ENCODE results near the gene KCNQ1. TPM values are rescaled to one million over a fixed set of nuclear protein-coding genes. Genes with fewer than 3 reads are reported as not detected.

Gene KCNQ1
- total and polyA plus RNA-seq, 2 donors (not counting 1 experiment from before 2014, with no cell fraction given) = 21.5 to 28.8 TPM

- CTCF ChIA-PET = no interaction called here
- Histone ChIP-seq H3K27ac (ENCODE audit: low read length in 2 of 2) (no peak overlapping the region), H2AFZ (ENCODE audit: insufficient read depth, low read depth, low read length, poor library complexity, severe bottlenecking) (no peak overlapping the region), H3K4me1 (ENCODE audit: control insufficient read depth in 2 of 2, insufficient read depth in 2 of 2, low read length in 2 of 2) (no peaks in the 10 kb centered on the region), H4K20me1 (ENCODE audit: control insufficient read depth, insufficient read depth, low read length, poor library complexity, severe bottlenecking) (no peaks in the 10 kb centered on the region), H3K27me3 (replicated peaks in 1 of 4; ENCODE audit: control extremely low read depth in 1 of 4, control insufficient read depth in 3 of 4, insufficient read depth in 4 of 4, low read length in 3 of 4) (no peaks in the 10 kb centered on the region), H3K36me3 (replicated peaks in 1 of 2; ENCODE audit: control extremely low read depth in 1 of 2, control insufficient read depth in 1 of 2, extremely low read depth in 1 of 2, insufficient read depth in 2 of 2, low read length in 1 of 2) (peaks cover 0 to 19% of the 10 kb centered on the region in 2 experiments), H3K9me3 (ENCODE audit: control extremely low read depth in 1 of 3, control insufficient read depth in 2 of 3, insufficient read depth in 1 of 3, low read length in 2 of 3) (no peaks in the 10 kb centered on the region), H3K4me2 (replicated peaks; ENCODE audit: low read depth, low read length, poor library complexity, severe bottlenecking) (no peak overlapping the region), H3K79me2 (ENCODE audit: control insufficient read depth, insufficient read depth, low read length) (no peaks in the 10 kb centered on the region), H3K9ac (ENCODE audit: low read length) (no peak overlapping the region), H3K4me3 (ENCODE audit: control extremely low read depth in 1 of 5, extremely low read depth in 1 of 5, insufficient read depth in 1 of 5, low read depth in 2 of 5, low read length in 4 of 5) (no peak overlapping the region)
- H3K4me3 Mint-ChIP-seq = no peak overlapping the region
- 91% methylated on average over 28 of the region's 28 CpGs for WGBS (ENCODE audit: insufficient coverage)
- ATAC-seq (ENCODE audit: low read depth) (no peak), DNase-seq (no peak)
- TF ChIP-seq EZH2 (IDR thresholded peaks at IDR 0.05; ENCODE audit: borderline replicate concordance, insufficient read depth, low read depth, low read length, poor library complexity, severe bottlenecking) (no peak), CTCF (IDR thresholded peaks at IDR 0.05) (no peak)
- intact Hi-C loops (cut with micrococcal nuclease) = no loop called here
- H3K27ac Mint-ChIP-seq = no peak overlapping the region
- POLR2A ChIA-PET = no interaction called here
- no peaks in the 10 kb centered on the region for H3K27me3 Mint-ChIP-seq
- H3K4me1 Mint-ChIP-seq = no peaks in the 10 kb centered on the region
- H3K9me3 Mint-ChIP-seq (ENCODE audit: insufficient read depth) = no peaks in the 10 kb centered on the region
These were observed 146.4 kb downstream of the KCNQ1 start for GRCh38 chr11:2590965-2591754.

- H2AFZ ChIP-seq (ENCODE audit: insufficient read depth, low read depth, low read length, poor library complexity, severe bottlenecking) = no peak overlapping the region
- no peaks in the 10 kb centered on the region for H3K4me1 ChIP-seq (ENCODE audit: control insufficient read depth in 2 of 2, insufficient read depth in 2 of 2, low read length in 2 of 2)
- H3K27ac ChIP-seq (ENCODE audit: low read length in 2 of 2) = no peak overlapping the region
- TF ChIP-seq EZH2 (IDR thresholded peaks at IDR 0.05; ENCODE audit: borderline replicate concordance, insufficient read depth, low read depth, low read length, poor library complexity, severe bottlenecking) (no peak), CTCF (IDR thresholded peaks at IDR 0.05) (no peak)
- intact Hi-C loops (cut with micrococcal nuclease) = no loop called here
- no peak for ATAC-seq (ENCODE audit: low read depth)
- H3K27me3 ChIP-seq (replicated peaks in 1 of 4; ENCODE audit: control extremely low read depth in 1 of 4, control insufficient read depth in 3 of 4, insufficient read depth in 4 of 4, low read length in 3 of 4) = no peaks in the 10 kb centered on the region
- Mint-ChIP-seq H3K27ac (no peak overlapping the region), H3K4me1 (no peaks in the 10 kb centered on the region), H3K4me3 (no peak overlapping the region), H3K27me3 (no peaks in the 10 kb centered on the region), H3K9me3 (ENCODE audit: insufficient read depth) (peaks cover 3% of the 10 kb centered on the region)
- H3K4me2 ChIP-seq (replicated peaks; ENCODE audit: low read depth, low read length, poor library complexity, severe bottlenecking) = no peak overlapping the region
- no peak overlapping the region for H3K9ac ChIP-seq (ENCODE audit: low read length)
- no peak overlapping the region for H3K4me3 ChIP-seq (ENCODE audit: control extremely low read depth in 1 of 5, extremely low read depth in 1 of 5, insufficient read depth in 1 of 5, low read depth in 2 of 5, low read length in 4 of 5)
- CTCF ChIA-PET = no interaction called here
- POLR2A ChIA-PET = no interaction called here
- H3K79me2 ChIP-seq (ENCODE audit: control insufficient read depth, insufficient read depth, low read length) = no peaks in the 10 kb centered on the region
- no peak for DNase-seq
- H3K9me3 ChIP-seq (ENCODE audit: control extremely low read depth in 1 of 3, control insufficient read depth in 2 of 3, insufficient read depth in 1 of 3, low read length in 2 of 3) = no peaks in the 10 kb centered on the region
- WGBS (ENCODE audit: insufficient coverage) = 84% methylated on average over 10 of the region's 10 CpGs
- peaks cover 0 to 19% of the 10 kb centered on the region in 2 experiments for H3K36me3 ChIP-seq (replicated peaks in 1 of 2; ENCODE audit: control extremely low read depth in 1 of 2, control insufficient read depth in 1 of 2, extremely low read depth in 1 of 2, insufficient read depth in 2 of 2, low read length in 1 of 2)
- no peaks in the 10 kb centered on the region for H4K20me1 ChIP-seq (ENCODE audit: control insufficient read depth, insufficient read depth, low read length, poor library complexity, severe bottlenecking)
These were observed 147.0 kb downstream of the KCNQ1 start for GRCh38 chr11:2591805-2592204.

Measured in B cell (primary cell).